GM18861 (cell line): Measurements from ENCODE around the gene RPS6KA3.
"Not testable (repeated sequence)": the region's sequence is repeated elsewhere in the genome, so short reads cannot be mapped to it uniquely, and the experiment has no call there.

Experiments
- ATAC-seq: cut with Tn5 transposase; IDR thresholded peaks from one replicate; pipeline ENCODE4 v1.9.1; 2021; ENCODE audit not compliant: unreplicated experiment

The RPS6KA3 gene

DNA sequence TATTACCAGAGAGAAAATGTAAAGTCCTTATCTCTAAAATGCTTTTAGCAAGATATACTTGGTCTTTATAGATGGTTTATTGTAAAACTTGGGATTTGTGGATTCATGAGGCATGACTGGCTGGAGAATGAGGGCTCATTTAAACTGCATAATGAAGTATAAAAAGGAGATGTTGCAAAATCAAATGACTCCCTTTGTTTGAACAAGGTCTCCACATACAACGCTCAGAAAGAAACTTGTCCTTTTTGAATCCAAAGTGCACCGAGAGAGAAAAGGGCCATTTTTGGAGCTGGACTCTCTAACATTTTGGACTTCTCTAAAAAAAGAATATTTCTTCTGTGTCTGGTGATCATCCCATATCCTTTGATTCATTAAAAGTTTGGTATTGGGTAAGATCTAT lies 117.4 kb downstream of the RPS6KA3 start:
- no peak for ATAC-seq

DNA sequence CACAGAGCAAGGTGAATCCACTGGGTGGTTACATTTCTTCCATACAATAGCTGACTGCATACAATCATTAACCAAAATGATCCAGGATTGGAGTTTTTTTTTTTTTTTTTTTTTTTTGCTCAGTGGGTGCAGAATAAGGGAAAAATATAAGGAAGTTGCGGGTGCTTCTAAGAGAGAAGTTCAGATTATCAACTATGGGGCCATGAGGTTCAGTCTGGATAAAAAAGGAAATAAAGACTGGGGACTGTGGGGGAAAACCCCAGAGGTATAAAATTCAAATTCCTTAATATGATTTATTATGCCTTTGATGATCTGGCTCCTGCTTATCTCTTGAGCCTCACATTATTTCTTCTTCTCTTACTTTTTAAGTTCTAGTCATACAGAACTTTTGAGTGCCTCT lies 119.1 kb downstream of the RPS6KA3 start:
- ATAC-seq = no peak

DNA sequence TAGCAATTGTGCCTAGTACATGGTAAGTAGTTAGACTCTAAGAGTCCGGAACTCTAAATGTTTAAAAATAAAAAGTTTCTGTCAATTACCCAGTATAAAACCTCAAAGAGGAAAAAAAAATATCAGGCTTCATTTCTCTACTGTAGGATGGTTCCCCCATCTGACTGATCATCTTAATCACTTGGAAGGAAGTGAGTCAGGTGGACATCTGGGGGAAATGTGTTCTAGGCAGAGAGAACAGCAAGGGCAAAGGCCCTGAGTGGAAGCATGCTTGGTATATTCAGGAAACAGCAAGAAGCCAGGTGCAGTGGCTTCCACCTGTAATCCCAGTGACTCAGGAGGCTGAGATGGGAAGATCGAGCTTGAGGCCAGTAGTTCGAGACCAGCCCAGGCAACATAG lies 122.2 kb downstream of the RPS6KA3 start:
- ATAC-seq = no peak

DNA sequence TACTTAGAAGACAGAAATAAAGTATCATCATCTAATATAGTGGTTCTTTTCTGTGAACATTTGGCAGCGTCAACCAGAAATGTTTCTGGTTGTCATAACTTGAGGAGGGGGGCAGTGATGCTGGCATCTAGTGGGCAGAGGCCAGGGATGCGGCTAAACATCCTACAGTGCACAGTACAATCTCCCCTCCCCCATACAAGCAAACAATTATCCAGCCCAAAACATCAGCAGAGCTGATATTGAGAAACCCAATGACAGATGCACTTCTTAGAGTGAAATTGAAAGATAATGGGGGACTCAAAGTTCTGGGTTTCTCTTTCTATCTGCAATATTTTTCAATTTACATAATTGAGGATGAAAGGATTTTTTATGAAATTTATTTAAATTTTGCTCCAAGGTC lies 123.1 kb downstream of the RPS6KA3 start:
- ATAC-seq = no peak

DNA sequence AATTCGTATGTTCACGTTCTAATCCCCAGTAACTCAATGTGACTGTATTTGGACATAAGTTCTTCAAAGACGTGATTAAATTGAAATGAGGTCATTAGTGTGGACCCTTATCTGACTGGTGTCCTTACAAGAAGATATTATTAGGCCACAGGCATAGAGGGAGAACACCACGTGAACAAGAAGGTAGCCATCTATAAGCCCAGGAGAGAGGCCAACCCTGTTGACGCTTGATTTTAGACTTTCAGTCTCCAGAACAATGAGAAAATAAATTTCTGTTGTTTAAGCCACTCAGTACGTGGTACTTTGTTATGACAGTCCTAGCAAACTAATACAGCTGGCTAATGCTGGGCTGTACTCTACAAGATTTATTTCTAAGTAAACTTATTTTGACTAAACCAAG lies 123.6 kb downstream of the RPS6KA3 start:
- ATAC-seq = no peak

DNA sequence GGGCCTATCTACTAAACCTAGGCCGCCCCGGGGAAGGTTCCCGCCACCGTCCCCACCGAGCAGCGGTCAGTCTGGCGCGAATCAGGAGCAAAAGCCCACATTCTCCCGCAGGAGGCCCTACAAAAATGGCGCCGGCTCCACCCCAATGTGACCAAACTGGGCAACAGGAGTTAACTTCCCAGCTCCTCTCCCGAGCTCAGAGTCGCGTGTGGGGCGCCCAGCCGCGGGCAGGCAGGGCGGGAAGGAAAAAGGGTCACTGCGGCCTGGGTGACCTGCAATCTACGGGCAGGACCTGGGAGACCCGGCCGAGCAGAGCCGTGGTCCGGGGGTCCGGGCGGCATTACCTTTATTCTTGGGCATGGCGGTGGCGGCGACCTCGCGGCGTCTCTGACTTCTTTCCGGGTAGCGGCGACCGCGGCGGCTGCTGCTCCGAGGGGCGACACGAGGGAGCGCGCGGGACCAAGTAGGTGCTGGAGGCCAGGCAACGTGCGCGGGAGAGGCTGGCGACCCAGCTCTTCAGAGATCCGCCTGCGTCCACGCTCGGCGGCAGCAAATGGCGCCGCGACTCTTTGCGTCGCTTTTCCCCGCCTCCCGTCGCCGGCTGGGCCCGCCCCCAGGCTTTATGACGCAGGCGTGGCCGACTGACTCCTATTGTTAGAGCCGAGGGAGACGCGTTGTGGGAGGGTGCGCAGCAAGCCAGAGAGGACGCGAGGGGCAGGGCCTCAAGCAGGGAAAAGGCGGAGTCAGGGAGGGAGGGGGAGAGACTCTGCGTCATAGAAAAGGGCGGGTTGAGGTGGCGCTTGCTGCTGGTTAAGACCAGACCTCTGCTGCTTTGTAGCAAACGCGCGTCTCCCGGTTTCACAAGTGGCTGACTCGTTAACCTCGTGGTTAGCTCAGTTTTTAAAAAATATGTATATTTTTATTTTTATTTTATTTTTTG lies 125.2 kb downstream of the RPS6KA3 start, which contains the start of gene EIF1AX:
TSS of gene EIF1AX (minus strand) at position 558 of the 940 bp plus-strand sequence. CDS start at position 360, 198 bp downstream.
- ATAC-seq = peak; percentile 99

DNA sequence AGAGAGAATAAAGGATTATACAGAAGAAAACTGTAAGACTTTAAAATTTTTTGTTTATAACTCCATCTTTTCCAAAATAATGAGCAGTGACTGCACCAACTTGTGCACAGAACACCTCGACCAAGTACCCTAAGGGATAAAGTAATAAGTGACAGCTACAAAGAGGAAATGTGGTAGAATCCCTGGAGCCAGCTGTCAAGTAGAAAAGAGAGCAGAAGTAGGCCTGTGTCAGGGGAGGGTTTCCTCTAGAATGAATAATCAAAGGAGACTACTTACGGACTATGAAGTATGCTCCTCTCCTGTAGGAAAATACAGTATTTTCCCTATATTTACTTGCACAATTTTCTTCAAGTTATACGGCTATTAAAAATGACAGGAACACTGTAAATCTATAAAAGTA lies 126.3 kb downstream of the RPS6KA3 start:
- no peak for ATAC-seq

DNA sequence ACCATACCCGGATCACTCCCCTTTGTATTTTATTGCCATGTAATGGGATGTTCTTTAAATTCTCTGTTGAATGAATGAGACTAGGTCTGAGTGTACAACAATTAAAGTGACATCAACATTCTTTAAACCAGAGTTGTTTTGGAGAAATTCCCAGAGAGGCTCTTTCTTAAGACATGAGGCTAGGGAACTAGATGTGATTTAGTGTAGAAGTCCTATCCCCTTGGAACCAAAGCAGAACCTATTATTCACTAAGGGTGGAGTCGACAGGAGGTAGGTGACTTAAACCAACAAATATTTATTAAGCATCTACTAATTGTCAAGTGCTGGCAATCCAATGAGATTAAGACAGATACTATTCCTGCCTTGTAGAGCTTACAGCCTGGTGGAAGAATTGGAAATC lies 126.7 kb downstream of the RPS6KA3 start:
- no peak for ATAC-seq

DNA sequence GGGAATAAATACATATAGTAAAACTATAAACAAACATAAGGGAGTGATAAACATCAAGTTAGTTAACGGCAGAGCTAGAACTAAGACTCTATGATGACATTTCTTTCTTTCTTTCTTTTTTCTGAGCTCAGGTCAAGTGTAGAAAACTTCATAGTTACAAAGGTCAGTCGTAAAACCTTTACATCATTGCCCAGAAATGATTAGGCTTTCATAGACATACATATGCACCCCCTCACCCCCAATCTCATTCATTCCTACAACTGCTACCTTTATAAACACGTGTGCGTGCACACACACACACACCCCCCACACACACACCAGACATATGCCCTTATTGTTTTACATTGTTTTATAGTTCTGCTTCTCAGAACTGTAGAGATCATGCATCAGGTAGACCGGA lies 130.8 kb downstream of the RPS6KA3 start:
- no peak for ATAC-seq

DNA sequence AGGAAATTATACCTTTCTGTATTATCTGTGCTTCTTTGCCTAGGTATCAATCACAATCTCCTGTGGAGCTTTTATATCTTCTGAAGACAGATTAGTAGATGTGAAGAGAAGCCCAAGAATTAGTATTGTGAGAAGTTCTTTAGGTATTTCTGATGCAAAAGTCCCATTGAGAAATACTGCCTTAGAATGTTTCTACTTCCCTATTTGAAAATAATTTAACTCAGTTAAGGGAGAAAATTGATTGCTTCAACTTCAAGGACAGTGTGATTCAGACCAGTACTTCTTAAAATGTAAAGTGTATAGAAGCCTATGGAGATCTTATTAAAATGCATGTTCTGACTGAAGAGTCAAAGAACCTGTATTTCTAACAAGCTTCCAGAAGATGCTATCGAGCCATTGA lies 134.0 kb downstream of the RPS6KA3 start:
- no peak for ATAC-seq

DNA sequence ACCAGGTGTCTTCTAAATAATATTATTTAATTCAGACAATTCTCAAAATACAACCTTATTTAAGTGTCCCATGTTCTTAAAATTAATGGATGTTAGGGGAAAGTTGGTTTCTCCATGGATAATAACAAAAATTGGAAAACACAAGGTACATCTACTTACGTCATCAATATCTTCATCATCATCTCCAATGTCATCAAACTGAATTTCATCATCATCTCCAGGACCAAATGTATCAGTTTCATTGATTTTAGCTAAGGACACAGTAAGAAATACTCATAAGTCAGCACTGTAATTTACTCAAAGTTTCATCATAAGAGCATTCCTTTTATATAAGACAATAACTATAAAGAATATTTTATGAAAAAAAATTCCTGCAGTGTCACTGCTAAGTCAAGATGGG lies 136.4 kb downstream of the RPS6KA3 start:
- no peak for ATAC-seq

DNA sequence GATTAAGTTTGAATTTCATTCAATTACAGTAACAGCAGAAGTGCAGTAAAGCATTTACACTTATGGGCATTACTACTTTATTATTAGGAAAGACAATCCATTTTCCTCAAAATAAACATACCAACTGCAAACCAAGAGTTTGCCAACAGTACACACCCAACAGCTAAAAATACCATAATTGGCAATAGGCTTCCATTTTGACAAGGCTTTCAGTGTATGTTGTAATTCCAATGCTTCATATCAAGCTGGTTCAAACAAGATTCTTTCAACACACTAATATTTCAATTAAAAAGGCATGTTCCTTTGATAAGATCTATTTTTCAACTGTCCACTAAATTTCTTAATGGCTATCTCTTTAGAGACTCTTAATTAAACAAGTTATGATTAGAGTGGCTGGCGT lies 137.2 kb downstream of the RPS6KA3 start:
- no peak for ATAC-seq

DNA sequence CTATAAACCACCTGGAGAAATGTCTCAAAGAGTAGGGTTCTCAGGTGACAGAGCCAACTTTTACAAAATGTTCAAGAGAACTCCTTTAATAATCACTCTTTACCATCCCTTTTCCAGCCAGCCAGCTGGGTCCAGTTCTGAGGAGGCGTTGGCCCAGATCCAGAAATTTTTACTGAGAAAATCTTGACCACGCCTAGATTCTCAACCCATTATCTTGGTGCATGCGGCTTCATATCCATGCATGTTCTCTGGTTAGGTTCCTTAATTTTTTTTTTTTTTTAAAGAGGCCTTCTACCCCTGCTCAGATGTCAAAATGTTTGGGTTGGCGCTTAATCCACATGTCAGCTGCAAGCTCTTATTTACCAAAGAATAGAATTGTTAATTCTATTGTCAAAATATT lies 138.0 kb downstream of the RPS6KA3 start:
- no peak for ATAC-seq

DNA sequence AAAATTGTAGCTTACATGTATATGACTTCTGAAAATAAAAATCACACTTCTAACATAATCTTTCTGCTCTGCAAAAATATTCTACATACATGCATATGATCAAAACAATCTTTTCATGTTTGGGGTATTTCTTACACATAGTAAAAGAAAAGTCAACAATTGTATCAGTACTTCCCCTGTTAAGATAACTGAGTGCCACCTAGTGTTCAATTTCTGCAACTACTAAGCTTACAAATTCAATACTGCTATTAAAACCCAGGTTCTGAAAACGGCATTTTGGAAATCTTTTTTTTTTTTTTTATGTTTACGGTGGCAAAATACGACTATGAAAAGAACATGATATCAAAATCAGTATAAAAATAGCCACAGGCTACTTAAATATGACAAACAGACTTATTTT lies 139.3 kb downstream of the RPS6KA3 start:
- not testable (repeated sequence) for ATAC-seq

DNA sequence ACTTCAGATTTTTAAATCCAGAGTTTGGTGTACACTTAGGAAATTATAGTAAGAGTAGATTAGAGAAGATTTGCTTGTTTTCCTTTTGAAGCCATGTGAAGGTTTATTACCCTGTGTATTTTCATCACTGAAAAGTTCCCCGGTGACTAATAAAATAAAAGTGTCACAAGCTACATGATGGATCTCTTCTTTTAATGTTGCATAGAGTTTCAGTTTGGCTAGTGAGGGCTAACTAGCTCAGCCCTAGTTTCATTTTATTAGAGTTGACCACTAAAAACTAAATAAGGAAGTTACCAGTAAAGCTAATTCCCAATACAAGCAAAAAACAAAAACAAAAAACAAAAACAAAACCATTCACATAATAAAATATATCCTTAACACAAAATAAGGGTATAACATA lies 139.9 kb downstream of the RPS6KA3 start:
- peak; percentile 48 for ATAC-seq

DNA sequence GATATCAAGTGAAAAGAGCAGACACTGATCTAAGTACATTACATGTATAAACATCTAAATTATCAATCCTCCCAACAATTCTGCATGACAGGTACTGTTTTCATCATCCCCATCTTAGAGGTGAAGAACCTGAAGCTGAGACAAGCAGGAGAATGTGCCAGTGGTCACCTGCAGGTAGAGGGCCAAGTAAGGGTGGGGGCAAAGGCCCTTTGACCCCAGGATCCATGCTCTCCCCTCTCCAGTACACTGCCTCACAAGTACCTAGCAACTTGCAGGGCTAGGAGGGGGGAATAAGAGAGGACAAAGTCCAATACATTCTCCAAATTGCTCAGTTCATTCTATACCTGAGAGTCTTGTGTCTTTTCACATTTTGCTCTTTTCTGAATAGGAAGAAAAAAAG lies 141.7 kb downstream of the RPS6KA3 start:
- no peak for ATAC-seq

DNA sequence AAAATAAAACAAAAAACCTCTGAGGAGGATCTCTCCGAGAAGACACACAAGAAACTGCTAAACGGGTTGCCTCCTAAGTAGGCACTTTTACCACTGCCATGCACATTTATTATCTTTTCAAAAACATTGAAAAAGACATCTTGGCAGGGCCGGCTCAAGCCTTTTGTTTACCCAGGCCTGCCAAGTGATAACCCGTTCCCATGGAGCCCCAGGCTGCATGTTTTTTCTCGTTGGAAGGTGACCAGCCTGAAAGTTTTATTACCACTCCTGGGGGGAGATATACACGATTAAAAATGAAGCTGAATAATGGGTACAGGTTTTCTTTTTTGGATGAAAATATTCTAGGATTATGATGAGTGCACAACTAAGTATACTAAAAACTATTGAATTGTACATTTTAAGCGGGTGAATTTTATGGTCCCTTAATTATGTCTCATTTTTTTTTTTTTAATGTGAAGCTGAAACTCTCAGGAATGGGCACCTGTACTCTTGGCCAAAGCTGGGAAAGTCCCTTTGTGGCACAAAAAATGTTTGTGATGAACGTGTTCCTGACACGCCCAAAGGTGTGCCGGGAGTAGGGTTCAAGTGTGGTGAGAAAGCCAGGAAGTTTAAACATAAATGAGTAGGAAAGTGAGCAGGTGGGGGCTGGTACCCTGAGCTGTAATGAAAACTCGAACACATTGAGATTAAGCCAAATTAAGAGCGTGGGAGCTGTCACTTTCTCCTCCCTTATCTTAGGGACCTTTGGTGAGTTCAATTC lies 148.5 kb downstream of the RPS6KA3 start:
- no peak for ATAC-seq

DNA sequence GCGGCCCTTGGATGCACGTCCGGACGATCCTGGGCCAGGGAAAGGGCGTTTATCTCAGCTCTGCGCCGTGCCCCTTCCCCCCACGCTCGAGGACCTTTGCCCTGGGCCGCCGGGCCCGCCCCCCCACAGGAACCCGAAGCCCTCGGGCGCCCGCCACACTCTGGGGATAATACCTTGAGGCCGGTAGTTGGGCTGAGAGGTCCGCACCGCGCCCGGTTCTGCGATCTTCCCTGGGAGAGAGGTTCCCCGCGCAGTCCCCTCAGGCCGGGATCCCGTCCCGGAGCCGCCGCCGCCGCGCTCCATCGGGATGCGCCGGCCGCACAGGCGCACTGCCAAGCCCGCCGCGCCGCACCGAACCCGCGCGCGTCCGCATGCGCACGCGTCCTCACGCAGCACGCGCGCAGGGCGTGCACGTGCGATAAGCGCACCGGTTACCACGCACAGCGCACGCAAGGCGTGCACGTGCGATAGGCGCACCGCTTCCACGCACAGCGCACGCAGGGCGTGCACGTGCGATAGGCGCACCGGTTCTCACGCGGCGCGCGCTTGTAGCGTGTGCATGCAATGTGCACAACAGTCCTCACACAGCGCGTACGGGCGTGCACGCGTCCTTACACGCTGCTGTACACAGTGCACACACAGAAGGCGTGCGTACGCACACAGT lies 150.0 kb downstream of the RPS6KA3 start, which contains the start of gene MAP7D2:
TSS of gene MAP7D2 (minus strand) at position 331 of the 664 bp plus-strand sequence. CDS start at position 303, 28 bp downstream.
- ATAC-seq = no peak

DNA sequence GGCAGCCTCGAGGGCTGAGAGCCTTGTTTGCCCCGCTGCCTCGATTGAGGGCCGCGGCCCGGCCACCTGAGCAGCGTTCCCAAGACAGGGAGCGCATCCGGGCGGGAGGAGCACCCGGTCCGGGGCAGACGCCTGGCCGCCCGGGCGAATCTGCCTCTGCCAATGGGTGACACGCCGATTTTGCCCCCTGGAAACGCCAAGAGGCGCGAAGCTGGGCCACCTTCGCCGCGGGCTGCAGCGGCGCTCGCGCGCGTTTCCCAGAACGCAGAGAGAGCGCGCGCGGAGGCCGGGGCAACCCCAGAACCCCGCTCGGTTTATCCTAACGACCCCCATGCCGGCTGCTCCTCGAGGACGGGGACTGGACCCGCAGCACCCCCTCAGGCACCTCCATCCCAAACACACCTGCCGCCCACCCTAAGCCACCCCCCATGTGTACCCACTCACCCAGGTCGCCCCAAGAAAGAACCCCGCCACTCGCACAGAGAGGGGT lies 150.6 kb downstream of the RPS6KA3 start:
- no peak for ATAC-seq

DNA sequence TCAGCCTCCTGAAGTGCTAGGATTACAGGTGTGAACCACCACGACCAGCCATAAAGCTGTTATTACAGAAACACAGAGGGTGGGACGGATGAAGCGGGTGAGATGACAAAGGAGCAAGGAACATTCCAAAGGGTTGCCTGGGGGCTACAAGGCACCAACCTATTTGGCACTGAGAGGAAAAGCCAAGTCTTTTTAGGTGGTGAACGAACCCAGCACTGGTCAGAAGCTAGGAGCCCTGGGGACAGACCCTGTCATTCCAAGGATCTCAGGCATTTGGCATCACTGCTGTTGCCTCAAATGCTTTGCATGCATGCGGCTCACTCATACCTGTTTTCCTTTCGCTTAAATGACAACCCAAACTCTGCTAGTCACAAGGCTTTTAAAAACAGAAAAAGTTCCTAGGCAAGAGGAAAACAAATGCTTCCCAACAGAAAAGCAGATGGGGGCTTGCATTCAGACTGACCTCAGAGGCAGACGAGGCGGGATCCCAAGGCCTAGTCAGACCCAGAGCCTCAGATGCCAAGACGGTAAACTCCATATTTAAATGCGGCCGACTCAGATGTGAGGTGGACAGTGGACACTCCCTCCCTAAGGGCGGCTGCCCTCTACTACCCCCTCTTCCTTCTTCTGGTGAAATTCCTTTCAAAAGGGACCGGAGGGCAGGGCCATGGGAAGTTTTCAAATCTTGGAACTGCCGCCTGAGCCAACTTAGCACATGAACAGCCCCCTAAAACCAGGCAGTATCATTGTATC lies 154.5 kb downstream of the RPS6KA3 start:
- ATAC-seq = no peak
